Right lobe of liver (tissue), 6 donors: Measurements from ENCODE around the gene LONP1. TPM values are rescaled to one million over a fixed set of nuclear protein-coding genes. Genes with fewer than 3 reads are reported as not detected.

Experiments
- ATAC-seq, 4 donors: fragments of 200-7000 bp; cut with Tn5 transposase; one replicate each; pipeline ENCODE4 v1.9.1; 2020; ENCODE audit warnings: mild to moderate bottlenecking in 4 of 4, moderate library complexity in 4 of 4
- DNase-seq, 3 donors: peaks; one replicate each; pipeline ENCODE4 v3.0.0-alpha.2; 2020
- H3K27ac ChIP-seq, 3 donors: fragments of 200-600 bp; one replicate each; pipeline ENCODE4 v1.8.0; 2022
- H3K27me3 ChIP-seq, 2 donors: fragments of 200-600 bp; one replicate each; pipeline ENCODE4 v1.8.0; 2022
- H3K36me3 ChIP-seq, 4 donors: fragments of 200-600 bp; sonication (generic) in 1 of 4; one replicate each; pipeline versions ENCODE4 v1.5.1 to v1.8.0; 2017 to 2022; ENCODE audit warnings: control low read depth in 1 of 4
- H3K4me1 ChIP-seq, 4 donors: fragments of 200-600 bp; sonication (generic) in 1 of 4; one replicate each; pipeline versions ENCODE4 v1.5.1 to v1.8.0; 2017 to 2022; ENCODE audit warnings: control low read depth in 1 of 4
- H3K4me3 ChIP-seq, 3 donors: fragments of 200-600 bp; one replicate each; pipeline ENCODE4 v1.8.0; 2022
- H3K9me3 ChIP-seq, 4 donors: fragments of 200-600 bp; sonication (generic) in 1 of 4; one replicate each; pipeline versions ENCODE4 v1.5.1 to v1.8.0; 2017 to 2022; ENCODE audit warnings: control low read depth in 1 of 4
- CTCF ChIP-seq, 4 donors: fragments of 200-600 bp in 3 of 4; fragments of 450-650 bp in 1 of 4; IDR thresholded peaks; one replicate each; pipeline versions ENCODE4 v1.5.1 to v1.8.0; 2016 to 2022; ENCODE audit warnings: antibody characterized with exemption in 4 of 4, mild to moderate bottlenecking in 2 of 4
- POLR2A ChIP-seq: fragments of 450-650 bp; IDR thresholded peaks from one replicate; pipeline ENCODE4 v1.6.1; 2017; ENCODE audit warnings: antibody characterized with exemption, mild to moderate bottlenecking
- WGBS: methylation state at CpG from one replicate; pipeline ENCODE4 v1.1.6; 2018; ENCODE audit warnings: low coverage, low lambda C conversion rate; ENCODE audit not compliant: insufficient coverage; ENCODE audit errors: missing lambda C conversion rate; 5-methylcytosine and 5-hydroxymethylcytosine counted together
- intact Hi-C, 2 donors: fragments of 100-400 bp; cut with DNase I; formaldehyde crosslinking; loops; one replicate each; pipeline versions ENCODE4 v1.11.2 to v1.14.1; 2022
- total RNA-seq, 6 experiments: library from RNA; depleted of rRNA in 2 of 6; stranded (reverse); fragments of >200 nt in 2 of 6; fragmentation: NEBNext Ultra II Directional in 3 of 6; extraction: Animal tissue kit (Norgen Biotek cat#: 25700) in 3 of 6; gene quantifications; one replicate each; pipeline versions ENCODE4 v1.1.0 to v1.2.4, GENCODE V29; 2016 to 2023
- donor health status: DM: no; HTN: yes; CAD: no.
- donor health status: DM: no; HTN: no; CAD: no.
- donor health status: DM: no; HTN: no; CAD: no.
- donor health status: DM: no; HTN: yes; CAD: no.
- donor health status: DM: no; HTN: yes; CAD: no.

LONP1 gene
- total RNA-seq, 6 experiments from 2014 or later, result 54.5 to 123 (median 66.8) TPM

GRCh38 chr19:5672708-5673459, 47.1 kb downstream of the LONP1 start:
- TF ChIP-seq CTCF (IDR thresholded peaks at IDR 0.05), result no peak
- TF ChIP-seq POLR2A, result no peak
- peaks cover 0 to 22% (median 8%) of the 10 kb centered on the region in 4 donors for H3K36me3 ChIP-seq
- no peak overlapping the region for H3K4me3 ChIP-seq
- DNase-seq (no peak), ATAC-seq (no peak)
- WGBS, result 100% methylated on average over 1 of the region's 13 CpGs
- H3K4me1 ChIP-seq, result no peaks in the 10 kb centered on the region
- H3K27ac ChIP-seq, result no peak overlapping the region
- H3K9me3 ChIP-seq, result no peaks in the 10 kb centered on the region
- intact Hi-C loops, result loop anchor here (5.0 to 10.0 kb wide), 2 partner anchors 46 to 58 kb away; no protein-coding TSS in a partner anchor
- no peaks in the 10 kb centered on the region for H3K27me3 ChIP-seq

- no peak for ATAC-seq
- Histone ChIP-seq H3K36me3 (peaks cover 7 to 35% (median 20%) of the 10 kb centered on the region in 4 donors), H3K27ac (no peak overlapping the region), H3K9me3 (no peaks in the 10 kb centered on the region), H3K27me3 (no peaks in the 10 kb centered on the region), H3K4me1 (peaks cover 0 to 1% (median 0%) of the 10 kb centered on the region in 4 donors), H3K4me3 (no peak overlapping the region)
- intact Hi-C loops, result loop anchor here (5.0 to 10.0 kb wide), 2 partner anchors 44 to 57 kb away; no protein-coding TSS in a partner anchor
- no peak for TF ChIP-seq CTCF (IDR thresholded peaks at IDR 0.05)
- 71% methylated on average over 4 of the region's 7 CpGs for WGBS
- DNase-seq, result no peak
Measured at GRCh38 chr19:5671600-5671999, 48.3 kb downstream of the LONP1 start.

GRCh38 chr19:5669212-5669611, 50.7 kb downstream of the LONP1 start:
- H3K4me3 ChIP-seq, result no peak overlapping the region
- intact Hi-C loops, result no loop called here
- TF ChIP-seq POLR2A (no peak), CTCF (IDR thresholded peaks at IDR 0.05) (no peak)
- H3K27me3 ChIP-seq, result no peaks in the 10 kb centered on the region
- H3K27ac ChIP-seq, result no peak overlapping the region
- H3K36me3 ChIP-seq, result peaks cover 13 to 55% (median 29%) of the 10 kb centered on the region in 4 donors
- WGBS, result 100% methylated on average over 1 of the region's 11 CpGs
- no peak for ATAC-seq
- no peaks in the 10 kb centered on the region for H3K9me3 ChIP-seq
- peaks cover 0 to 24% (median 4%) of the 10 kb centered on the region in 4 donors for H3K4me1 ChIP-seq
- peak in 1 of 3 donors; percentile 31 for DNase-seq

DNA sequence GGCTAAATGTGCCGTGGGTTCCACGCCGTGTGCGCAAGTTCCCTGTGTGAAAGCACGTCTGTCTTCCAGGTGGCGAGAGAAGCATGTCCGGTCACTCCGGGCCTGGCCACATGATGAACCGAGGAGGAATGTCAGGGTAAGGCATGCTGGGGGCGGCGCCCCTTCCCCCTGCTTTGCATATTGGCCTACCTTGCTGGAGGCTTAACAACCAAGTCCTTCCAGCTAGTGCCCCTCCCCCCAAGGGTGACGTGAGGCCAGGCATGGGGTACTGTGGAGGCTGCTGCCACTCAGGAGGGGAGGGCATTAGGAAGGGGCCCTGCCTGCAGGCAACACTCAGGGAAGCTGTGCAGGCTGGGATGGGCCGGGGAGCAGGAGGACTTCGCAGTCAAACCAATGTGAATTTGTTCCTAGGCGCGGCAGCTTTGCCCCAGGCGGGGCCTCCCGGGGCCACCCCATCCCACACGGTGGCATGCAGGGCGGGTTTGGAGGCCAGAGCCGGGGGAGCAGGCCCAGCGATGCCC, 52.1 kb downstream of the LONP1 start:
- H3K27me3 ChIP-seq, result no peaks in the 10 kb centered on the region
- 80% methylated on average over 1 of the region's 22 CpGs for WGBS
- peak in 1 of 3 donors; percentile 47 for DNase-seq

More for the DNA sequence above, 52.1 kb downstream of the LONP1 start:
- Histone ChIP-seq H3K4me3 (no peak overlapping the region), H3K36me3 (peaks cover 16 to 69% (median 38%) of the 10 kb centered on the region in 4 donors), H3K9me3 (no peaks in the 10 kb centered on the region), H3K4me1 (peaks cover 0 to 30% (median 7%) of the 10 kb centered on the region in 4 donors), H3K27ac (no peak overlapping the region)
- intact Hi-C loops, result no loop called here
- TF ChIP-seq CTCF (IDR thresholded peaks at IDR 0.05) (no peak), POLR2A (no peak)
- no peak for ATAC-seq
